NK-92 (cell line): ENCODE results near the gene WDR35.
"Not testable (repeated sequence)": the region's sequence is repeated elsewhere in the genome, so short reads cannot be mapped to it uniquely, and the experiment has no call there.

Source experiments
- DNase-seq: peaks from one replicate; lab custom pipeline; 2025; ENCODE audit not compliant: unreplicated experiment; lab: John Stamatoyannopoulos, UW

Gene WDR35

DNA sequence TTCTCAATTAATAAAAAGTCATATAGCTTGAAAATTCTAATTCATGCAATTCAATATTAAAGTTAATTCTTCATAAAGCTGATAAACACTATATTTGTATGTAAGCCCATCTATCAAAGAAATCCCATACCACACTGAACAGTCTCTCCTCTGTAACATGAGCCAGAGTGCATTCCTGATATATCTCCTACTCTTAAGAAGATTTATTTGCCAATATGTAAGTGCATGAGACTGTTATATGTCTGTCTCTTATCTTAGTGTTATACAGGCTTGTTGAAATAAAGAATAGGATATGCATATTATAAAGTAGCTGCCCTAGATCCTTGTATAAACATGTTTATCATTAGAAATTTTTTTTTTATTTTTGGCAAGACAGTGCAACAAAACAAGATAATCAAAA lies 47.7 kb downstream of the WDR35 start:
- DNase-seq: no peak

DNA sequence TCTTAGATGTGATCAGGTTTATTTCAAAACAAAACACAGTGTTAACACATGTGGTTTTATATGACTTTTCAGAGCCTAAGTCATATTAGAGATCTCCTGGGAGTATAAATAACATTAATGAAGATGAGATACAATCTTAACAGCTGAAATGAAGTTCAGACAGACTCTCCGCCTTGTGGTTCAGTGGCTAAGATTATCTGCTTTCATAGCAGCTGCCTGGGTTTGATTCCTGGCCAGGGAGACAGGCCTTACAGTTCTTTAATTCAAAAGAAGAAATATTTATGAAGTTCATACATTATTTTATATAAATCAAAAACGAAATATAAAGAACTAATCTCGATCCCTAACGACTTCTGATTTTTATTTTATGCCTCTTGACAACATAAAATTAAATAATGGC lies 52.9 kb downstream of the WDR35 start:
- no peak for DNase-seq

DNA sequence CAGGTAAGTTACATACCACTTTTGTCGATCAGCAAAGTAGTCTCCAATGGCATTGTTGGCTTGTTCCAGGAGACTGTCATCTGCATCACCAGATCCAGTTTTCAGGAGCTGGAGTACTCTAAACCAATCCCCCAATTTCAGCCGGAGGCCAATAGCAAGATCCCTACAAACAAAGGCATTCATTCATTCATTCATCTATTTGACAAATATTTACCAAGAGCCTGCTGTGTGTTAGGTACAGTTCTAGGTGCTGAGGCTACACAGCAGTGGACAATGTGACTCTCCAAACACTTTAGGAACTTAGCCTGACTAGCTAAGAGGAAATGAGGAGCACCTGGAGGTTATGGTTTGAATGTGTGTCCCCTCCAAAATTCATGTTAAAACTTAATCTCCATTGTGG lies 53.7 kb downstream of the WDR35 start:
- no peak for DNase-seq

DNA sequence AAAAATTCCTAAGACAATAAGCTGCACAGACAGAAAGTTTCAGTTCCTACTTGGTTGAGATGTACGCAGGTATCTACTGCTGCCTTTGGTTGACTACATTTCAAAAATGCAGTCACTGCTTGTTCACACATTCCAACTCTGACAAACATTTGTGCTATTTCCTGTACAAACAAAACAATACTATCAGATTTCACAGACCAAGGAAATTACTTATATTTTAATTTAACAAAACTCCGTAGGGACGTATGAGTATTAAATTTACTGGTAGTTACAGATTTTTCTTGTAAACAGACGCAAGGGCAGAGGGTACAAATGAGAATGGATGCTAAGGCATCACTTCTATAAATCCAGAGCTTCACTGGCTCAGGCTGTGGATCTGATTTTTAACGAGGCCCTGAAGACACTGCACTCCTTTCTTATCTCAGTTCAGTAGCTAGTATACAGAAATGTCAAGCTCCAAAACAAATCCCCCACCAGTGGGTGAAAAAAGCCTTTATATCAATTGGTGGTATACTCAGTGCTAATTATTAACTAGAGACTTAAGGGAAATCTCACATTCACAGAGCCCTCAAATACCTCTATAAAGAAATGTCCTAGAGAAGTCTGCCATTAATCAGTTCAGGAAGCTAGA lies 56.4 kb downstream of the WDR35 start:
- DNase-seq: no peak

DNA sequence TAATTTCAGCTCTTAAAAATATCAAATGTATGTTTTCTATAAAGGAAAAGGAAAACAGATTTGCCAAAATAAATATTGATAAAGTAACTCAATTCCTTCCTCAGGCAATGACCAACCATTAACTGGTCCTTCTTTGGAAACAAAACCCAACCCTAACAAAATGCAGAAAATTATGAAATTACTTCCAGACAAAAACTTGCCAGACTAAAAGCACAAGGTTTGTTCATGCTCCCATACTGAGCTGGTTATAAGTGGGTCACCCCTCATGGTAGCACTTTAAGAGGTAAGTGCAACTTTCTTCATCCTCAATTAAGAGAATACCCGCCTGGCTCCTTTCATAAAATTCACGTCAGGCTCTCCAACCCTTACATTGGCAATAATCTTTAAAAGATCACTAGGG lies 57.0 kb downstream of the WDR35 start:
- no peak for DNase-seq

DNA sequence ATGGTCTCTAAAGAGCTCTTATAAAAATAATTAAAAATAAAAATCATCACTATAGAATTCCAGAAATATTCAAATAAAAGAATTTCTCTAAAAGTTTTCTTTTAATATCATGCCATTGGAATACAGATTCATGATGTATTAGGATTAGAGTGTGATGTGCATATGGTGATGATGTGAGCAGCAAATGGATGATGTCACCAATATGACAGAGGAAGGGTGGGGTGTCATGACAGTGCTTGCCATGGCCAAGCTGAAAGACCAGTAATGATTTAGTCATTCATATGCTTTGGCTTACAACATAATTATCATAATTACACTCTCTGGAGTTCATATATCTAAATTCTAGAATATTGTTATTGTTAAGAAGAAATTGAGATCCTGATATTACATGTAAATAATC lies 60.7 kb downstream of the WDR35 start:
- no peak for DNase-seq

DNA sequence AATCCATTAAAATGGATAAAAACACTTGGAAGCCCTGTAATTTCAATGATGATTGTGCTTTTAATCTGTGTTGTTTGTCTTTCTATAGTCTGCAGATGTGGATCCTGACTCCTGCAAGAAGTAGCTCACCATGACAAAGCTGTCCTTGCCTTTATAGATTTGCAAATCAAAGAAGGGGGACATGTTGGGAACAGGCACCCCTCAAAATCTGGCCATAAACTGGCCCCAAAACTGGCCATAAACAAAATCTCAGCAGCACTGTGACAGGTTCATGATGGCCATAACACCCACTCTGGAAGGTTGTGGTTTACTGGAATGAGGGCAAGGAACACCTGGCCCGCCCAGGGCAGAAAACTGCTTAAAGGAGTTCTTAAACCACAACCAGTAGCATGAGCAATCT lies 62.1 kb downstream of the WDR35 start:
- not testable (repeated sequence) for DNase-seq

DNA sequence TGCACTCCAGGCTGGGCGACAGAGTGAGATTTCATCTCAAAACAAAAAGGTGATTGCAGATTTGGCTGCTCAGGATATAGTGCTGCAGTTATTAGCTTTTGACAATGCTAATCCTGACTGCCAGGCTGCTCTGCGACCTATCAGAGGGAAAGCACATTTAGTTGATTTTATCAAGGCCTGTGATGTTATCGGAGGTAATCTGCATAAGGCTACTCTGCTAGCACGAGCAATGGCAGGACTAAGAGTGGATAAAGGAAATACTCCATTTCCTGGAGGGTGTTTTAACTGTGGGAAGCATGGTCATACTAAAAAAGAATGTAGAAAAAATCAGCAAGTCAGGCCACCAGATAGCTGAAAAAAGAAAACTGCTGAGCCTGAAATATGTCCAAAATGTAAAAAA lies 65.4 kb downstream of the WDR35 start:
- not testable (repeated sequence) for DNase-seq

DNA sequence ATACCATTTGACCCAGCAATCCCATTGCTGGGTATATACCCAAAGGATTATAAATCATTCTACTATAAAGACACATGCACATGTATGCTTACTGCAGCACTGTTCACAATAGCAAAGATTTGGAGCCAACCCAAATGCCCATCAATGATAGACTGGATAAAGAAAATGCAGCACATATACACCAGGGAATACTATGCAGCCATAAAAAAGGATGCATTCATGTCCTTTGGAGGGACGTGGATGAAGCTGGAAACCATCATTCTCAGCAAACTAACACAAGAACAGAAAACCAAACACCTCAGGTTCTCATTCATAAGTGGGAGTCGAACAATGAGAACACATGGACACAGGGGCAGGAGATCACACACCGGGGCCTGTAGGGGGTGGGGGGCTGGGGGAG lies 67.7 kb downstream of the WDR35 start:
- not testable (repeated sequence) for DNase-seq

DNA sequence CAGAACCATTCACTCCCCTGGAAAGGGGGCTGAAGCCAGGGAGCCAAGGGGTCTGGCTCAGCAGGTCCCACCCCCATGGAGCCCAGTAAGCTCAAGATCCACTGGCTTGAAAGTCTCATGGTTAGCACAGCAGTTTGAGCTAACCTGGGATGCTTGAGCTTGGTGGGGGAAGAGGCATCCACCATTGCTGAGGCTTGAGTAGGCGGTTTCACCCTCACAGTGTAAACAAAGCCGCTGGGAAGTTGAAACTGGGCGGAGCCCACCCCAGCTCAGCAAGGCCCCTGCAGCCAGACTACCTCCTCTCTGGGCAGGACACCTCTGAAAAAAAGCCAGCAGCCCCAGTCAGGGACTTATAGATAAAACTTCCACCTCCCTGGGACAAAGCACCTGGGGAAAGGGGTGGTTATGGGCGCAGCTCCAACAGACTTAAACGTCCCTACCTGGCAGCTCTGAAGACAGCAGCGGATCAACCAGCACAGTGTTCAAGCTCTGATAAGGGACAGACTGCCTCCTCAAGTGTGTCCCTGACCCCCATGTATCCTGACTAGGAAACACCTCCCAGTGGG lies 73.4 kb downstream of the WDR35 start:
- DNase-seq: no peak

DNA sequence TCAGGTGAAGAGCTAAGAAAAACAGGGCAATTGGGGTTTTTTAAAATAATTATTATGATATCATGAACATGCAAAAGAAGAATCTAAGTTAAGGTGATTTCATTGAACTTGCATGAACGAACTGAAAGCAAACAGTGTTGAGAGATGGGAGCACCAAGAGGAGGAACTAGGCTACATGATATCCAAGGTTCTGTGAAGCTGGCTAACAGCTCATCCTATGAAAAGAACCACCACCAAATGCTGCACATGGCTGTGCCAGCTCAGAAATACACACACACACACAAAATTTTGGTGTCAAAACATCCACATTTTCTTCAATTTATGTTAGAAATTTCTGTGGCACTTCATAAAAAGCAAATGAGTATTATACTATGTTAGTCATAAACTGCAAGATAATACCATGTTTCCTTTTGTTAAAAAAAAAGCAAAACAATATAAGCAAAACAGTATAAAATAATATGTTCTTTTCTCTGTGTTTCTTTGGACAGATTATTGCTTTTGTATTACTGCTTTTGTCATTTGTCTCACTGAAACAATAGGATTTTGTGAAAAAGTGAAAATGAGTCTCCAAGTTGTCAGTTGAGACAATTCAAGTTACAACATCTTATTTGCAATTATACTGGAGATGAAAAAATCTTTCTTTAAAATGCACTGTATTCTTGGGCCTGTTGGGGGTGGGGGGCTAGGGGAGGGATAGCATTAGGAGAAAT lies 75.5 kb downstream of the WDR35 start:
- DNase-seq: no peak

DNA sequence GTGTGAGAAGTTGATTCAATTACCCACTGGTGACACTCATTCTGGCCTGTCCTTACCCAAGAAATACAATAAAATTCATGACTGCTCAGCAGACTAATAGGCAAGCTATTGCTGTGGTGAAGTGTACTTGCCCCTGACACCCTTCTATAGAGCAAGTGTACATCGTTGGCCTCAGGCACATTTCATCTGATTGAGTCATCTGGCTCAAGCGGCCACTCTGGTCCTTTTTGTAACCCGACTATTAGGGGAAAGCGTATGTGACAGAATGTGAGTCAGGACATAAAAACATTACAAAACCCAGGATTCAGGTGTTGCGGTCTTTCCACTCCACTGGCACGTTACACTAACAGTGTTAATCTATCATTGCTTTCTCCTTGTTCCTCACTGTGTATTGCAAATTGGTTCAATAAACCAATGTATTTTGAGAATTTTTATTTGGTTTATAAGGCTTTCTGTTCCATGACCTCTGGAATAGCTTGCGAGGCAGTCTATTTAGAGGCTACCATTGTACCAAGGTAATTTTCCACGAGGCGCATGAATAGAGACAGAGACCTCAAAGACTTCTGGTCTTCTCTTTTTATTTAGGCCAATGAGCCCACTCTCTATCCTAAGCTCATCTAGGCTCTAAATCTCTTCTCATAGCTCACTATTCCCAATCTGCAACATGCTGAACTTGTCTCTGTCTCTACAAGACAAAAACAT lies 77.9 kb downstream of the WDR35 start:
- DNase-seq: no peak

DNA sequence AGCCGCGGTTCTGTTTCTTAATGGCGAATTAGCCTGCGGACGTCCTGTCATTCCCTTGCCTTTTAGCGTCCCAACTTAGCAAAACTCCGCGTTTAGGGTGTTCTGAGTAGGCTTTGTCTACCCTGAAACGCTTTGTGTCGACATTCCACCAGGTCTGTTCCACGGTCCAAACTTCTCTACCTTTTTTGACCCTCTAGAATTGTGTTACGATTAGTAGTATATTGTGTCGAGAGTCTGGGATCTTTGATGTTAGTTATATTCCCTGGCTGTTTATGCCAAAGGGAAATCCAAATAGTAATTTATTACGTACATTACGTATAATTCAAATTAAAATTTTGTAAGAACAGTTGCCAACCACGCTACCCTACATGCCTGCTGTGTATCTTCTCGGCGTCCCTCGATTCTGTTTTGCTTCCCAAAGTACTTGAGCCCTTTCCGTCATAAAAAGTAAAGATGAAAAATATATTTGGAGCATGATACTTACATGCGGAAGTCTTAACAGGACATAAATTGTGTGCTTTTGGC lies 87.6 kb downstream of the WDR35 start:
- no peak for DNase-seq

DNA sequence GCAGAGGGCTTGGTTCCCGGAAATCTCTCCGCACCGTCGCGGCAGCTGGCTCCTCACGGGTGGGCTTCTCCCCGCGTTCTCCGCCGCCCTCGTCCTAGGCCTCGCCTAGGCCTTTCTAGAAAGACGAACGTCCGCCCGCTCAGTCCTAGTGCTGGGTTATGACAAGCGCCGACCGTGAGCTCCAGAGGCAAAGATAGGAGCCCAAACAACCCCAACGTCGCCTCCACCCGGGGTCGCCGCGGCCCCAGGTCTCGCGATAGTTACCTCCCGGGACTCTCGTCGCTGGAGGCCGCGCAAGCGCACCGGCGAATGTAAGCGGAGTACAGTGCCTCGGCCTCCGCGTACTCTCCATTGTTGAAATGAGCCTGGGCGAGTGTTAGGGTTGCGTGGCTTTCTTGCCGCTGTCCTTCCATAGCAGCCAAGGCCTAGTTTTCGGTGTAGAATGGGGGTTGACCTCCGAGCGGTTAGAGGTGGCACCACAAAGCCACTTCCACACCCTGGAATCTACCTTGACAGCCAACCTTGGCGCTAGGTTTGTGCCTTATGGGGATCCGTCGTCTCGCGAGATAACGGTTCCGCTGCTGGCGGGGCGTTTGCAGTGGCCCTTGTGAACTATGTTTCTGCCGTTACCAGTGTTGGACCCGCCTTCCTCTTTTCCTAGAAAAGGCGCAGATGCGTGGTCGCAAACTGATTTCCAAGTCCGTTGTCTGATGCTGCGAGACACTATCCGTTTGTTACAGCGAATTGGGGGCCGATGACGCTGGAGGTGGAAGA lies 88.3 kb downstream of the WDR35 start, which contains the start of gene TTC32:
TTC32 (minus strand) TSS at position 542 of the 774 bp plus-strand sequence; CDS start at position 413, 129 bp downstream.
- DNase-seq: peak; percentile 52

DNA sequence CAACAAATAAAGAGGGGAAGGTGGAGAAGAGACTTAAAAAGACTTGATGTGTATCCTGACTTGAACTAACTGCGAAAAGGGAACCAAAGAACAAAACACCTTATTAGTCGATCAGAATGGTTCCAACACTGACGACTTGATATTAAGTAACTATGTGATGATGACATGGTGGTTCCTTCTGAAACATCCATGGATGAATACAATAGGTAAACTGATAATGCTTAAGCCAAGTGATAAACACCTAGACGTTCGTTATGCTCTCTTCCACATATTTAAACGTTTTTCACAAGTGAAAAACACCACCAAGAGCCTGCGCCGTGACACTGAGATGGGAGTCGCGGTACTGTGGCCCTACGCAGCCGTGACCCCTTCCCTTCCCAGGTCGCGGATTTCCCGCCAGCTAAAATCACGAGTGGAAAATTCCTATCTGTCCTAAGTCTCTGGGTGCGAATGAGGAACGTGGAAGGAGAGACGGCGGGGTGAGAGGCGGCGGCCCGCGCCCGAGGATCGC lies 88.9 kb downstream of the WDR35 start:
- DNase-seq: no peak

DNA sequence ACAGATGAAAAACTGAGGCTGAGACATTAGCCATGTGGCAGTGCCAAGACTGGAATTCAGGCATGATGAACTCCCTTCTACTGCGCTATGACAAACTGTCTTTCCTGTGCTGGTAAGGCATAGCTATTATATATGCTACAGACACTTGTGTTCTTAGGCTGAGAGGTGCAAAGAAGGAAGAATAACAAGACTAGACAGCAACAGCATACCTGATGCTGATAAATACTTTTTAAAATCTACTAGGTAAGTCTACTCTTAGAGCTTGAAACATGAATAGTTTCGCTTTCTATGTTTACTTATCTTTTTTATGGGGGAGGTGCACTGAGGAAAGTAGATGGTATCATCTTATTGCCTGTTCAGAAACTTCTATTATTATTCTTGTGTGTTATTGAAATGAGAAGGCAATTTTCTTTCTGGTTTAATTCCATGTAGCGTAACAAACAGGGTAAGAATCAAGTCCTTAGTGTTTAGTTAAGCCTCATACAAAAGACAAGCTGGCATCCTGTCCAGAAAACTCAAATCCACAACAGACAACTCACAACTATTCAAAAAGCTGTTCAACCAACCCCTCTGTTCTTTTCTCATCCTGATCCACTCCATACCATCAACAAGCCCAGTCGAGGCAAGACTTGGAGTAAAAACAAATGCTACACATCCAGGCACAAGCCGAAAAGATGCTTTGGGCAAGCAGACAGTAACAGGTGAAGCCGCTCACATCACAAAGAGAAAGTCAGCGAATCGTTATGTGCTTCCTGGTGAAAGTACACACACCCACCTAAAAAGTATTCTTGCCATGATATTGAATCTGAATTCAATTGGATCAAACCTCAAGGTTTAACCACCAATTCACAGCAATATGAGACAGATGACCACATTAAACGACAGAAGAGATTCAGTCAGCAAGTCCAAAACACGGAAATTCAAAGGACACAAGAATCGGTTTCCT lies 89.6 kb downstream of the WDR35 start:
- no peak for DNase-seq

DNA sequence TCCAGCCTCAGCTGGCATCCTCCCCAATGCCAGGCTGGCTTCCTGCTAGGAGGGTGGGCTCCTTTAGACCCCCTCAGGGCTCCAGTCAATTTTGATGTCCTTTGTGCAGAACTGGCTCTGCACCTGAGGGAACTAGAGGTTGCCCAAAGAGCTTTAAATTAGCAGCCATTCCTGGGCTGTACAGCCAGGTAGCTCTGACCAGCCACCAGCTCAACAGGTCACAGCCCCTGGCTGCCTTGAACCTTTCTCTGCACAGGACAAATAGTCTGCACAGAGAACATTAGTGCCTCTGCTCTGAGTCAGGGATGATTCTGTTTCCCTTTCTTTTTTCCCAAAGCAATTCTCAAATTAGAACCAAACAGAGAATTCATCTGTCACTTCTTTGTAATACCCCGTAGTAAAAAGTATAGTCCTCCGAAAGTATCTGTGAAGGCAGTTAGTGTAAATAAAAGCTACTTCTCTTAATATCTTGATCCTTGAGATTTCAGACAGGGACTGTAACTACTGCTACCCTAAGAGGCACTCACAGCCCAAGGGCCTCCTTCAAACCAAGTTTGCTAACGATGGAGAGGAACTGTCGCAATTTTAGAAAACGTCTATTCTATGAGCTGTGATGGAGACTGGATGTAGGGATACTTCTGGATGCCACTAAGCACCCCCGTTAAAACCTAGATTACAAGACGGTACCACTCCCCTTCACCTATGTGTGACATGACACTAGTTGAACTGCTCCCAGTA lies 91.1 kb downstream of the WDR35 start:
- DNase-seq: no peak

DNA sequence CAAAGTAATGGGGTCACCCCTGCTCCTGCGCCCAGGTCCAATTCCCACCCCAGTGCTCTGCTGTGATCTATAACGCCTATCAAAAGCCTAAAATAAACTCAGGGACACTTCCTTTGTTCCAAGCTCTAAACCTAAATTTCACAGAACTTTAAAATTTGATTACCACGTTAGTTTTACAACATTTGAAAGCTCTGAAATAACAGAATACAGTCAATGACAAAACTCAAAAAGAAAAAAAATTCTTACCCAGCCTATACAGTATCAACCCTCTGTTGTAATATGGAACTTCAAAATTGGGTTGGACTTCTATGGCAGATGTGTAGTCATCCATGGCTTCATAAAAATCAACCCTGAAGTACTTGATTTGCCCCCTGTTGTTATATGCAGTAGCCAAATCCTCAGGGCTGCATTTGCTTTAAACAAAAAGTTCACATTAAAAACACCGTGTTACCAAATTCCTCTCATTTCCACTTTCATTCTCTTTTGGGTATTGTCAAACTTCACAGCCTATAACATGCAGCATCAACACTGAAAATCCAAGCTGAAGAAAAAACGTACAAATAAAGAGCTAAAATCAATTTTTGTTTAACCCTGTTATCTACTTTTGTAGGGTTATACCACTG lies 92.2 kb downstream of the WDR35 start:
- no peak for DNase-seq
